NCI-H1105 treated with DMSO at 0.1 percent for 48 hours (cell line): ENCODE measurements around the gene PDIA6.

Experiments used
- DNase-seq: peaks from one replicate; lab custom pipeline; 2025; lab: John Stamatoyannopoulos, UW

Gene PDIA6

DNA sequence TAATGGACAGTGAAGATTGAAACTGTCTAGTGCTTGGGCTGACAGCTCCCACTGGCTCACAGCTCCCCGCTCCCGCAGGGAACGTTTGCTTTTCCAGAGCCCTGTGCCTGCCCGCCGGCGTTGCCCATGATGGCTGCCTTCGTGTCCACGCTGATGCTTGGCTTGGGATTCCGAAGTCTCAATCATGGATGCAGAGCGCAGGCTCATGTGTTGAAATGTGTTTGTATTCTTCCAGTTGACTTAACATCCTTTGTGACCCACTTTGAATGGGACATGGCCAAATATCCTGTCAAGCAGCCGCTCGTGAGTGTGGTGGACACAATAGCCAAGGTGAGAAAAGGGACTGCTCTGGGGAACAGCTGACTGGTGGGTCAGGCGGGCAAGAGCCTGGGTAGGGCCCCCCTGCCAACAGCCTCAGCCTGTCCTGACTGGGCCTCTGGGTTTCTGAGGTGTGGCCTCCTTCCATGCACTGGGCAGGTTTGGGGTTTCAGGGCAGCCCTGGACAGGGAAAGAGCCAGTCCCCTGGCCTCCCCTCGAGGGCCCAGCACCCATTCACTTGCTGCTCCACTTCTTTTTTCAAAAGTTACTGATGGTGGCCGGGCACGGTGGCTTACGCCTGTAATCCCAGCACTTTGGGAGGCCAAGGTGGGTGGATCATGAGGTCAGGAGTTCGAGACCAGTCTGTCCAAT, 48.3 kb downstream of the PDIA6 start:
- no peak for DNase-seq

DNA sequence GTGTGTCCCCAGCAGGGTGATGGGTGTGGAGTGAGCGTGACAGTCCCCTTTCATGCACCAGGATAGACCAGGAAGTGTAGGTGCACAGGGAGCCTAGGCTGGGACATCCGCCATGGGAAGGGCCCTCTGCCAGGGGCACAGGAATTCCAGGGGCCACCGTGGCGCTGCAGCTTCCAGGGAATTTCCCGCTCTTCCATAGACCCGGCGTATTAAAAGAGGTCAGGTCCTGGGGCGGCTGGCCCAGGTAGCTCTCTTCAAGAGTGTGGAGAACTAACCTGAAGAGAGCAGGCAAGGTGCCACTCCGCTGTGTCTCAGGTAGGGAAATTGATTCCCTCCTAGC, 49.2 kb downstream of the PDIA6 start:
- DNase-seq, result no peak

DNA sequence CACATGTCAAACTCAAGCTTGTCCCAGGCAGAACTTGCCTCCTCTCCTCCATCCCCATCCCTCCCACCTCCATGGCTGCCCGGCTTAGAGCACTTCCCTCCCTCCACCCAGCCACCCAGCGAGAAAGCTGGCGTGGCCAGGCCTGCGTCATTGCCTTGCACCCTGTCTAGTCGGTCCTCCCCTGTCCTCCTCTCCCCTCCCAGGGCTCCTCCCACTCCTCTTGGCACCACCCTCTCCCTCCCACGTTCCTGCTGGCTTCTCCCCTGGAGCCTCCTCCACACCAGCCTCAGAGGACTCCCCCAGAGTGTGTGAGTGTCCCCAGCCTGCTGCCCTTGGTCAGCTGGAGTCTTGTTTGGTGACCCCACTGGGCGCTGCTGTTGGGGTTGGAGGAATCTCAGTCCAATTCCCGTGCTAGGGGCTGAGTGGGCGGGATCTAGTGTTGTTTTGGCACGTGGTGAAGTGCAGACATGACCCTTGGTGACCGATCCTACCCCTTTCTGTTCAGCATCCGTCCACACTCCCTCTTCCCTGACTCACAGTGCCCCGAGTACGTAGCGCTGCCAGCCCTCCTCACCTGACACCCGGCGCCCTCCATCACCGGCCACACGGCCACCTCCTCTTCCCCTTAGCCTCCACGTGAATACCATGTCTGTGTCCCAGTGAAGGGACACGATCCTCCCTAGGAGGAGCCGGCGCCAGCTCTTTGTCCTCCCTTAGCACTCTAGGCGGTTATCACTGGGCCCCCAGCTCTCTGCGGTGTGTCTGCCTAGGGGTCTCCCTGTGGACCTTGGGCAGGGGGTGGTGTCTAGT, 49.7 kb downstream of the PDIA6 start:
- no peak for DNase-seq

DNA sequence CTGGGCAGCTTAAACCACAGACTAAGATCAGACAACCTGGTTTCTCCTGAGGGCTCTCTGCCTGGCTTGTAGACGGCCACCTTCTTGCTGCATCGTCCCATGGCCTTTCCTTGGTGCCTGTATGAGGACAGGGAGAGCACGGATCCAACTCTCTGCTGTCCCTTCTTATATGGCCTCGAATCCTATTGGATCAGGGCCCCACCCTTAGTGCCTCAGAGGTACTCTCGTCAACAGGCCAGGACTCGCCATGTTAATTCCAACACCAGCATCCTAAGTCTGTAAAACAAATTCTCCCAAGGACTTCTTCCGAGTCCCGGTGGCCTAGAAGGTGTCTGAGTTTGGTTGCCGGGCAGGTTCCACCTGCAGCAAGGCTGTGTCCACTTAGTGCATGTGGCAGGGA, 51.0 kb downstream of the PDIA6 start:
- DNase-seq, result no peak

DNA sequence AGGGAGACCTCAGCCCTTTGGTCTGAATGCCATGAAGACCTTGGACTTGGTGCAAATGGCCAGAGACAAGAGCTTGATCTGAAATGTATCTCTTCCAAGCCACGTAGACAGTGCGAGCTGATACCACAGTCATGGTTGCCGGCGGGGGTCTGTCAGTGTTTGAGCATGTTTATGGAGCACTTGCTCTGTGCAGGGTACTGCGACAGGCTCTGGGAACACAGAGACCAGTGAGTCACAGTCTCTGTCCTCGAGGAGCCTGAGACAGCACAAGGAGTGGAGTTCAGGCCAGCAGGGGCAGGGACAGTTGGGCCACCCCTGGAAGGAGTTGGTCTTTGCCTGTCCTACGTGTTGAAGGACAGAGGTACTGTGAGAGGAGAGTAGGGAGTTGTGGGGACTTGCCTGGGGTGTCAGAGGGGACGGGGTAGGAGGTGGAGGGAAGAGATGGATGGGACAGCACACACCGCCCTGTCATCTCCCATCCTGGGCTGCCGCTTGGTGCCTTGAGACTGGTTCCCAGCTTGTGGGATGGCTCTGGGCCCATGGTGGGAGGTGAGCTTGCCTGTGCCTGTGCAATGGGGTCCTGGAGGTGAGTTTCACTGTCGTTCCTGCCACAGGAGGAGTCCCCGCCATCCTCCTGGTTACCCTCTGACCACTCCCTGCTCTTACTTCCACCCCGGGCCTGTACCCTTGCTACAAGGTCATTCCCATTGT, 51.6 kb downstream of the PDIA6 start:
- no peak for DNase-seq

DNA sequence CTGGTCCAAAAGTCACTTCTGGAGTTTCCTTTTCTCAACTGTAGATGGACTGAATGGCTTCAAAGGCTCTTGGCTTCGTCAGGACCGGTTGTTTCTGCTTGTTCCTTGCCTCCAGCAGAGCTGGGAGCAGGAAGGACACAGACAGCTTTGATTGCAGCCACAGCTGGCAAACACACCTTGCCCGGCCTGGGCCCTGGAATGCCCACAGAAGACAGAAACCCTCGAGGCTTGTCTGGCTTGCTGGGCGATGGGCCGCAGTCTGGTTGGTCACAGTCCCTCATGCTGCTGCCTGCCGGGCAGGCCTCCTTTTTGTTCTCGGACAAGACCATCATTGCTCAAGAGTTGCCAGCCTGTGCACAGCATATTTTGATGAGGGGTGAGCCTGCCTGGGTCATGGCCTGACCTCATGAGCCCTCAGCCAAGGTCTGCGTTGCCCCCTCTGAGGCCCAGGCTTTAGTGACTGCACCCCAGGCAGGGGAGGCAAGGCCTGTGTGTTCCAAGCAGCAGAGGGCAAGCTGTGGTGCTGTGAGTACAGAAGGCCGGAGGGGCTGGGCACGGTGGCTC, 53.4 kb downstream of the PDIA6 start:
- DNase-seq, result no peak

DNA sequence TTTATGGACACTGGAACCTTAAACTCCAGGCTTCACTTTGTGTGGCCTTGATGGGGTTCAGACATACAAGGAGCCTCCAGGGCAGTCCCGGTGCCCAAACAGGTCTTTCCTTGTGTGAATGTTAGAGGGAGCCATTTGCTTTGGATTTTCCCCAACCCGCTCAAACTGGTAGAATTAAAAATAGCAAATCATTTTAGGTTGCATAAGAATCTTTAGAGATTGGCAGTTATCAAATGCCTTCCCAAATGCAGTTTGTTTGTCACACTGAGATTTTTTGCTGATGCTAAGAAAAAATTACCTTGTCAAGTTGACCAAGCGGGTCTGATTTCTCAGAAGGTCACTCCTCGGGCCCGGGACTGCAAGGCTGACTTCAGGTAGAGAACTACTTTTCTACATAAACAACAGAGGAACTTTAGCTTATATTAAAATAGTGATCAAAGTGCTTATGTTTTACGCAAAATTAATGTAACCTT, 54.7 kb downstream of the PDIA6 start:
- no peak for DNase-seq

DNA sequence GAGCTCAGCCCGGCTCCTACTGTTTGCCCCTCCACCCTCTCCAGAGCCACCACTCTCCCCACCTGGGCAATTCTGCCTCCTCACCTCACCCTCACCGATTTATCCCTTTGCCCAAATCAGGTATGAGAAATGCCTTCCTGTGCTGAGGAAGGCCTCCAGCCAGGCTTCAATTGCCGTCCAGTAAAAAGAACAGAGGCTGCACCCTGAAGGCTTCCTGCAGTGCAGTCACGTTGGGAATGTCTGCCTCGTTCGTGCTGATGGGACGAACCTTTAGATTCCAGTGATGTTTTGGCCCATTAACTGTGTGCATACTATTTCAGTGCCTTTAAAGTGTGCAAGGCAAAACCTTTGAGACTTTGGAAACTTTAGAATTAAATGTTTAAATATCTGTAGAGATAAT, 57.0 kb downstream of the PDIA6 start:
- no peak for DNase-seq

DNA sequence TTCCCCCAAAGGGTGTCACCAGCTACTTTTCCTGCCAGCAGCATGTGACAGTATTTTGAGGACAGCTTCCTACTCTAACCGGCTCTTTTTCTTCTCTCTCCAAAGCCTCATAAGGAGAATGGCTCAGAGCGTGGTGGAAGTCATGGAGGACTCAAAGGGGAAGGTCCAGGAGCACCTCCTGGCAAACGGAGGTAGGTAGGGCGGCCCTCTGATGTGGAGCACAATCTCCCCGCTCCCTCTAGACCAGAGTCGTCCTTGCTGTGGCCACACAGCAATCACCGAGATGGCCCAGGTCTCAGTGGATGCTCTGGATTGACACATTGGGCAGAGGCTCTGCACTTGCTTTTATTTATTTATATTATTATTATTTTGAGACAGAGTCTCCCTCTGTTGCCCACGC, 58.7 kb downstream of the PDIA6 start:
- no peak for DNase-seq

DNA sequence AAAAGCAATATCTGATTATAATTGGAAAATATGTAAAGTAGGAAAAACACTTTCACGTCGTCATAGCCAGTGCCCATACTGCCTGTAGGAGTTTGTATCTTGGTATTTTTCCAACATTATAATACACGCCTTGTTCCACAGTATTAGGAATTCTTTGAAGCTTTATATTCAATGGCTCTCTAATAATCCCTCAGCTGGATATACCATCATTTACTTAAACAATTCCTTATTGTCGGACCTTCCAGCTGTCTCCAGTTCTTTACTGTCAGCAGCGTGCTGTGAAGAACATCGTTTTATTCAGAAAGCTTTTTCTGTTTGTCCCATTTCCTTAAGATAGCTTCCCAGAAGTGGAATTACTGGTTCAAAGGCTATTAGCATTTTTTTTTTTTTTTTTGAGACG, 59.4 kb downstream of the PDIA6 start:
- no peak for DNase-seq

DNA sequence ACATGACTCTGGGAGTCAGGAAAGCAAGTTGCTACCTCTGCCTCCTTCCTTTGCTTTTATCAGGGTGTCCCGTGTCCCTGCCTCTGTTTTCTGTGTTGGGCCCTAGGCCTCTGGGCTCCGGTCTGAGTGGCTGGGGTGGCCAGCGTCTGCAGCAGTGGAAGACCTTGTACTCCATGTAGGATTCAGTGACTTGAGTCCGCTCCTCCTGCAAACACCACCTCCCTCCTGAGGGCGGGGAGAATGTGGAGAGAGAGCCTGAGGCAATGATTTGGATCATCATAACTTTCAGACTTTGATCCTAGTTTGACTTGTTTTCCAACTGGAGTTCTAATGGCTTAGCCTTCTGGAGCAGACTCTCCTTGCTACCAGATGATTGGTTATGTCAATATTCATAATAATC, 60.3 kb downstream of the PDIA6 start:
- DNase-seq, result no peak

DNA sequence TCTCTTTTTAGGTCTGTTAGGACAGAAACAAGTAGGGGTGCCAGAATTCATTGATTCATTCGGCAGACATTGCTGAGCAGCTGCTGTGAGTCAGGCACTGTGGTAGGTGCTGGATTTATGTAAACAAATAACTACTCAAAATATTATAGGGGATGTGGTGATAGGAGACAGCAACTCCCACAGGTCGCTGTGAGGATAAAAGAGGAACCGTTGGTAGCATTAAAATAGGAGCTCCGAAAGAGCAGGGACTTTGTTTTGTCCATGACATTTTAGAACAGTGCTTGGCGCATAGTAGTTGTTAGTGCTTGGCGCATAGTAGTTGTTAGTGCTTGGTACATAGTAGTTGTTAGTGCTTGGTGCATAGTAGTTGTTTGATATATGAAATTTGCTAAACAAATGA, 62.0 kb downstream of the PDIA6 start:
- no peak for DNase-seq

DNA sequence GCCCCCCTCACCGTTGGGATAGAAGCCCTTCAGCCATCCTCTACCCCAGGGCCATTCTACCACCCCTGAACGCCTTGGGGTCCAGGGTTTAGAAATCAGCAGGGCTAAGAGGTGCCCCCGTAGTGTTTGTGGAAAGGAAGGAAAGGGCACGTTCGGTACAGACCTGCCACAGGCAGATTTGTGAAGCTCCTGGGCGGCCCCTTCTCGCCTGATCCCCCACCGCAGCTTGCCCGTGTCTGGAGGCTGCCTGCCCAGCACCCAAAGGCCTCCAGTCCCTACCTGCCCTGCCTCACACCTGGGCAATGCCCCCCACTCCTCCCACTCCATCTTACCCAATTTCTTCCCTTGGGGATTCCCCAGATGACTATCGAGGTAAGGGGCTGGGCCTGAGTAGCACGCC, 69.9 kb downstream of the PDIA6 start:
- no peak for DNase-seq

DNA sequence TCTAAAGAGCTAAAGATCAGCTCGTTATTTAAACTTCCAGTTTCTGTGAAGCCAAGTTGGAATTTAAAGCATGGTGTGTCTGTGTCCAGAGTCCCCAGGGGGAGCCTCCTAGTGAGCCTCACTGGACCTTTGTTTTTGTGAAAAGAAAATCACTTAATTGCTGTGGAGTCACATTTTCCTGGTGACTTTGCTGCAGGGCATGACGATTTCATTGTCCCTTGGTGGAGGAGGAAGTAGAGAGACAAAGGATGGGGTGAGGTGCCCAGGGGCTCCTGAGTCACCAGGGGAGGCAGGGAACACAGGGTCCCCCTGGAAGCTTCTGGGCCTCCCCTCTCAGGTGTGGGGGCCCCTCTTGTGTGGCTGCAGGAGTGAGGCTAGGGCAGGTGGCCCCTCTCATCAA, 71.4 kb downstream of the PDIA6 start:
- DNase-seq, result no peak

DNA sequence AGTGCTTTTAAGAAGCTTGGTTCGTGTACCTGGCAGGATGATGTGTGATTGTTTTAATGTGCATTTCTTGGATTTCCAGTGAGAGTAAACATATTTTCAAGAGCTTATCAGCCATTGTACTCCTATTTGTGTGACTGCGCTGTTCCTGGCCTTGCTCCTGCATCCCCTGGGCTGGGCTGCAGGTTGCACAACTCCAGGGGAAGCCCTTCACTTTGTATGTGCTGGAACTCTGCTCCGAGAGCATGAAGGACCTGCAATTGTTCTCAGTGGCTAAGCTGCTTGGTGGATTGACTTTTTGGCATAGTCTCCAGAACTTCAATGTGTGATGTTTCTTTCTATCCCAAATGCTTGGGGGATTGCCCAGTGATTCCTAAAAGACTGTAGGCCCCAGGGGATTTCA, 72.4 kb downstream of the PDIA6 start:
- no peak for DNase-seq

DNA sequence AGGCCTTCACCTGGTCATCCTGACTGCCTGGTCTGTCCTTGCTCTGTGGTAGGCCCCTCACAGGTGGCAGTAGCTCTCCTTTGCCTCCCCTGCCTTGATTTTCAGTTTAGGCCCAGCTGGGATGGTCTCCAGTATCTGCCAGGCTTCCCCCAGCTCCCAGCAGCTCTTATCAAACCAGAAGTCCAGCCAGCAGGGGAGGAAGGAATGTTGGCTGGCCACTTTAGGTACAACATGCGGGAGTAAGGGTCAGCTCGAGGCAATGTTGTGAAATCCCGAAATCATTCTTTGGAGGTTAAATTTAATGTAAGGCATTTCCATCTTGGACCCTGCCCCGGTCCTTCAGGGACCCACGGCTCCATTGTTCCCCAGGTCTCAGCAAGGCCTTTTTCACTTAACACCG, 74.4 kb downstream of the PDIA6 start:
- DNase-seq, result no peak

DNA sequence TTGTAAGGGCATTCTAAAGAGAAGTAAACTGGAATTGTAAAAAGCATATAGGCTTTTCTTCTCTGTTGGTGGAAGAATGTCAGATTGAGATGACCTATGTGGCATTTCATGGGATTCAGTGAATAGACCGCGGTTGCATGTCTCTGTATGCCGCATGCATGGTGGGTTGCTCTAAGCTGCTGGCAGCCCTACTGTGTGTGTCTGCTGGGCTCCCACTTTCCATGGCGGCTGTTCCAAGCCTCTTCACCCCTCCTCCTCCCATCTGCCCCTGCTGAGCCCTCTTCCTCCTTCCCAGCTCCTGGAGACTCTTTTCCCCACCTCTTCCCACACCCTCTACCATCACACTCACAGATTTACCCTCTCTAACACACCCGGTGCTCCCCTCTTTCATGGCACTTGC, 78.6 kb downstream of the PDIA6 start:
- DNase-seq, result no peak

DNA sequence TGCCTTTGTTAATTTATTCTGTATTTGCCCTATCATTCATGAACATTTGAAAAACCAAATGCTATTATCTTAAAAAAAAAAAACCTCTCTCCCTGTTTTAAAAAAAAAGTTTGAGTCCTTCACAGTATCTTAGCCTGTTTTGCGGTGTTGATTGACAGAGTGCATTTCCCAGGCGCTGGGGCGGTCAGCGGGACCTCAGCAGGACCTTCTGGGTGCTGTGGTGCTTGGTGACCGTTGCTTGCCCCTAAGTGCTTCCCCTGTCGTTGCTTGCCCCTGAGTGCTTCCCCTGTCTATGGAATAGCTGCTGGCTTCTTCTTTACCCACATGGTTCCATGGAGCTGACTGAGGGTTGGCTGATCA, 79.0 kb downstream of the PDIA6 start:
- no peak for DNase-seq
